PC-3 (cell line): ENCODE measurements around the gene BIRC7. TPM values are rescaled to one million over a fixed set of nuclear protein-coding genes. Genes with fewer than 3 reads are reported as not detected.

ENCODE experiments used
- ATAC-seq: fragments of 200-7000 bp; cut with Tn5 transposase; 2 replicates; pipeline ENCODE4 v1.9.1; 2020; ENCODE audit warnings: mild to moderate bottlenecking, moderate library complexity
- BruUV-seq: library from RNA; stranded (reverse); fragments of 400-500 nt; replicated peaks from 2 replicates; lab custom pipeline; 2021; lab: Mats Ljungman, UMichigan
- CTCF ChIA-PET: fragments of 300-600 bp; sonication (Branson Sonifier 250); formaldehyde crosslinking; loops from one replicate; lab custom pipeline; 2022; ENCODE audit warnings: antibody characterized with exemption; lab: Charles Lee
- POLR2A ChIA-PET: fragments of 300-600 bp; sonication (Branson Sonifier 250); formaldehyde crosslinking; loops from one replicate; lab custom pipeline; 2022; ENCODE audit warnings: antibody characterized with exemption; ENCODE audit not compliant: unreplicated experiment; lab: Charles Lee
- DNase-seq: peaks from one replicate; pipeline ENCODE4 v3.0.0-alpha.2; 2015
- H2AFZ ChIP-seq: fragments of 300-600 bp; sonication (generic); 2 replicates; pipeline ENCODE4 v1.6.0; 2016; ENCODE audit warnings: antibody characterized with exemption, low read length
- H3F3A ChIP-seq: fragments of 300-600 bp; sonication (generic); one replicate; pipeline ENCODE4 v1.6.0; 2017; ENCODE audit warnings: antibody characterized with exemption, low read length, control low read depth, mild to moderate bottlenecking; ENCODE audit not compliant: unreplicated experiment
- H3K27ac ChIP-seq: fragments of 300-600 bp; sonication (generic); 2 replicates; pipeline ENCODE4 v1.5.1; 2016; ENCODE audit warnings: mild to moderate bottlenecking, low read length
- H3K27me3 ChIP-seq: fragments of 300-600 bp; sonication (generic); 2 replicates; pipeline ENCODE4 v1.6.1; 2016; ENCODE audit warnings: low read length, mixed read lengths
- H3K36me3 ChIP-seq: fragments of 300-600 bp; sonication (generic); 2 replicates; pipeline ENCODE4 v1.6.1; 2016; ENCODE audit warnings: low read depth, mixed run types, low read length, mixed read lengths
- H3K4me1 ChIP-seq: fragments of 300-600 bp; sonication (generic); 2 replicates; pipeline ENCODE4 v1.5.1; 2016; ENCODE audit warnings: low read length; ENCODE audit not compliant: insufficient read depth
- H3K4me2 ChIP-seq: fragments of 300-600 bp; sonication (generic); 2 replicates; pipeline ENCODE4 v1.6.0; 2016; ENCODE audit warnings: low read length
- H3K4me3 ChIP-seq: fragments of 300-600 bp; sonication (generic); 2 replicates; pipeline ENCODE4 v1.5.1; 2016; ENCODE audit warnings: mild to moderate bottlenecking, low read length, mixed read lengths
- H3K79me2 ChIP-seq: fragments of 300-600 bp; sonication (generic); 2 replicates; pipeline ENCODE4 v1.6.1; 2017; ENCODE audit warnings: low read length, mixed read lengths
- H3K9ac ChIP-seq: fragments of 300-600 bp; sonication (generic); 2 replicates; pipeline ENCODE4 v1.6.0; 2016; ENCODE audit warnings: mild to moderate bottlenecking, low read length
- H3K9me2 ChIP-seq: fragments of 300-600 bp; sonication (generic); replicated peaks from 2 replicates; pipeline ENCODE4 v1.6.1; 2016; ENCODE audit warnings: mixed run types, low read length, mixed read lengths
- H3K9me3 ChIP-seq: fragments of 300-600 bp; sonication (generic); 2 replicates; pipeline ENCODE4 v1.6.1; 2016; ENCODE audit warnings: low read length, mixed read lengths
- H4K20me1 ChIP-seq: fragments of 300-600 bp; sonication (generic); 2 replicates; pipeline ENCODE4 v1.6.1; 2016; ENCODE audit warnings: low read length, mixed read lengths
- CTCF ChIP-seq: fragments of 300-600 bp; sonication (generic); conservative IDR thresholded peaks from 2 replicates; pipeline ENCODE4 v1.5.1; 2017; ENCODE audit warnings: antibody characterized with exemption, low read depth, mild to moderate bottlenecking, low read length
- EZH2 ChIP-seq: fragments of 300-600 bp; sonication (generic); IDR thresholded peaks from one replicate; pipeline ENCODE4 v1.6.1; 2017; ENCODE audit warnings: antibody characterized with exemption, mild to moderate bottlenecking, low read length; ENCODE audit not compliant: unreplicated experiment
- EZH2phosphoT487 ChIP-seq: fragments of 300-600 bp; sonication (generic); IDR thresholded peaks from 2 replicates; pipeline ENCODE4 v1.6.1; 2018; ENCODE audit warnings: mild to moderate bottlenecking, antibody characterized with exemption, low read length, borderline replicate concordance
- intact Hi-C: fragments of 100-400 bp; cut with micrococcal nuclease; formaldehyde crosslinking; loops from 2 replicates; pipeline ENCODE4 v1.9.0; 2023
- total RNA-seq: library from RNA; depleted of rRNA; stranded (reverse); fragments of >200 nt; gene quantifications from 2 replicates; pipeline ENCODE4 v1.2.3, GENCODE V29; 2014

Gene BIRC7
- total RNA-seq, 1 experiment from 2014 or later, result not detected

DNA sequence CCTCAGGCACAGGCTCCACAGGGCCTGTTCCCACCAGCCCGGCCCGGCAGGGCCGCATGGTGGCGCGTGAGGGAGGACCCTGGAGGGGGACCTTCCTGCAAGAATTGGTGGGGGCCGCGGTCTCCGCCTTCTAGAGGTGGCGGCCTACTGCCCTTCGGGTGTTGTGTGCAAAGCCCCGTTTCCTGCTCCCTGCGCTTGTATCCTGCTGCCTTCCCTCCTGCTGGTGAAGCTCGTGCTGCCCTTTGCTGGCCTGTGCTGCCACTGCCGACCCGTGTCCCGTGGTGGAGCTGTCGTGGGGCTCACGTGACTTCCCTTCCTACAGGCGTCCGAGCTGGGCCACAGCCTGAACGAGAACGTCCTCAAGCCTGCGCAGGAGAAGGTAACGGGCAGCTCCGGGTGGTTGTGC lies 48.8 kb downstream of the BIRC7 start:
- no peak overlapping the region for H3K27ac ChIP-seq
- no peaks in the 10 kb centered on the region for H3K9me2 ChIP-seq
- no peak for ATAC-seq
- no peak for DNase-seq
- intact Hi-C loops, result no loop called here
- CTCF ChIA-PET, result interaction anchor here (0.7 kb wide), 1 partner anchor 61 kb away, joined by 3 read pairs; no protein-coding TSS in a partner anchor
- no peak overlapping the region for H3K4me2 ChIP-seq
- no peak overlapping the region for H3K4me3 ChIP-seq
- no peaks in the 10 kb centered on the region for H3K9me3 ChIP-seq
- H3F3A ChIP-seq, result no peaks in the 10 kb centered on the region
- POLR2A ChIA-PET, result no interaction called here
- H3K27me3 ChIP-seq, result no peaks in the 10 kb centered on the region
- TF ChIP-seq EZH2phosphoT487, result no peak
- no peak for TF ChIP-seq CTCF
- no peak for TF ChIP-seq EZH2
- no peak overlapping the region for H2AFZ ChIP-seq
- H4K20me1 ChIP-seq, result no peaks in the 10 kb centered on the region
- peaks cover 12% of the 10 kb centered on the region; the same call in 1 of the 2 replicates for H3K36me3 ChIP-seq
- no peaks in the 10 kb centered on the region for H3K4me1 ChIP-seq
- BruUV-seq, result no TSS peak
- H3K79me2 ChIP-seq, result no peaks in the 10 kb centered on the region
- H3K9ac ChIP-seq, result no peak overlapping the region

DNA sequence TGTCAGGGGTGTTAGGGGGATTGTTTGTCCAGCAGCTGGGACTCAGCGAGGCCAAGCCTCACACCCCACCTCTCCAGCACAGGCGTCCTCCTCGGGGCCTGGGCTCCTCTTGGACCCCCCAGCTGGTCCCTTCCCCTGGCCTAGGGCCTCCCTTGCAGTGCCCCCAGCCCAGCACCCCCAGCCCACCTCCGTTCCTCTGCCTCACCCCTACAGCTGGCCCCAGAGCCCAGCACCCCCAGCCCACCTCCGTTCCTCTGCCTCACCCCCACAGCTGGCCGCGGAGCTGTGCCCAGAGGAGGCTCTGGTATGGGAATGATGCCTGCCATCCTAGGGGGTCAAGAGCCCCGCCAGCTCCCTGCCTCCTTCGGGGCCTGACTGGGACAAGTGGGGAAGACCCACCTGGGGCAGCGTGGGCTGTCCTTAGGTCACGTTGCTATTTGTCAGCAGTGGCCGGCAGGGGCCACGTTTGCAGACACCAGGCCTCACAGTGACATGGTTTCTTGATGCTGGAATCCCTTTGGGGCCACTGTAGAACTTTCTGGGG lies 49.3 kb downstream of the BIRC7 start:
- Histone ChIP-seq H3K4me2 (no peak overlapping the region), H3K9me2 (no peaks in the 10 kb centered on the region), H3K36me3 (peaks cover 10% of the 10 kb centered on the region; the same call in 1 of the 2 replicates), H3K4me3 (no peak overlapping the region), H3K4me1 (no peaks in the 10 kb centered on the region), H3K9me3 (no peaks in the 10 kb centered on the region), H3K79me2 (no peaks in the 10 kb centered on the region), H2AFZ (no peak overlapping the region), H4K20me1 (no peaks in the 10 kb centered on the region), H3K27me3 (no peaks in the 10 kb centered on the region), H3K27ac (no peak overlapping the region), H3F3A (no peaks in the 10 kb centered on the region), H3K9ac (no peak overlapping the region)
- DNase-seq (no peak), ATAC-seq (no peak)
- intact Hi-C loops, result no loop called here
- BruUV-seq, result no TSS peak
- ChIA-PET CTCF (interaction anchor here (0.7 kb wide), 1 partner anchor 62 kb away, joined by 3 read pairs; no protein-coding TSS in a partner anchor), POLR2A (no interaction called here)
- TF ChIP-seq EZH2, result no peak
- no peak for TF ChIP-seq EZH2phosphoT487
- TF ChIP-seq CTCF, result no peak
